GM23248 (cell line): ENCODE data around the gene CMIP. TPM values are rescaled to one million over a fixed set of nuclear protein-coding genes. Genes with fewer than 3 reads are reported as not detected.
A peak's percentile ranks its signal among the peaks of the same experiment; 100 is the strongest.

Experiments used
- DNase-seq: peaks from one replicate; pipeline ENCODE4 v3.0.0-alpha.2; 2015
- H2AFZ ChIP-seq: fragments of 200-600 bp; sonication (generic); 2 replicates; pipeline ENCODE4 v1.6.1; 2016; ENCODE audit warnings: antibody characterized with exemption
- H3F3A ChIP-seq: fragments of 200-600 bp; sonication (generic); 2 replicates; pipeline ENCODE4 v1.6.1; 2016; ENCODE audit warnings: mild to moderate bottlenecking, antibody characterized with exemption, mixed run types; ENCODE audit not compliant: insufficient read depth
- H3K27ac ChIP-seq: fragments of 200-600 bp; sonication (generic); 2 replicates; pipeline ENCODE4 v1.5.1; 2016; ENCODE audit warnings: mild to moderate bottlenecking
- H3K27me3 ChIP-seq: fragments of 200-600 bp; sonication (generic); replicated peaks from 2 replicates; pipeline ENCODE4 v1.6.1; 2016; ENCODE audit warnings: mild to moderate bottlenecking; ENCODE audit not compliant: insufficient read depth
- H3K36me3 ChIP-seq: fragments of 200-600 bp; sonication (generic); 2 replicates; pipeline ENCODE4 v1.6.1; 2016; ENCODE audit warnings: low read depth, mild to moderate bottlenecking
- H3K4me1 ChIP-seq: fragments of 200-600 bp; sonication (generic); 2 replicates; pipeline ENCODE4 v1.6.1; 2016; ENCODE audit warnings: mild to moderate bottlenecking; ENCODE audit not compliant: insufficient read depth
- H3K4me2 ChIP-seq: fragments of 200-600 bp; sonication (generic); one replicate; pipeline ENCODE4 v1.6.1; 2016; ENCODE audit warnings: mild to moderate bottlenecking; ENCODE audit not compliant: unreplicated experiment
- H3K4me3 ChIP-seq: fragments of 200-600 bp; sonication (generic); 2 replicates; pipeline ENCODE4 v1.5.1; 2016; ENCODE audit warnings: mild to moderate bottlenecking
- H3K79me2 ChIP-seq: fragments of 200-600 bp; sonication (generic); 2 replicates; pipeline ENCODE4 v1.6.1; 2016; ENCODE audit warnings: mild to moderate bottlenecking; ENCODE audit not compliant: insufficient read depth
- H3K9ac ChIP-seq: fragments of 200-600 bp; sonication (generic); 2 replicates; pipeline ENCODE4 v1.6.1; 2016; ENCODE audit warnings: mild to moderate bottlenecking
- H3K9me2 ChIP-seq: fragments of 200-600 bp; sonication (generic); 2 replicates; pipeline ENCODE4 v1.6.1; 2016; ENCODE audit warnings: mixed run types, mild to moderate bottlenecking, moderate library complexity; ENCODE audit not compliant: insufficient read depth
- H3K9me3 ChIP-seq: fragments of 200-600 bp; sonication (generic); one replicate; pipeline ENCODE4 v1.6.1; 2017; ENCODE audit warnings: low read depth
- H4K20me1 ChIP-seq: fragments of 200-600 bp; sonication (generic); 2 replicates; pipeline ENCODE4 v1.6.0; 2016; ENCODE audit not compliant: insufficient read depth
- EZH2 ChIP-seq: fragments of 200-600 bp; sonication (generic); IDR thresholded peaks from 2 replicates; pipeline ENCODE4 v1.6.1; 2018; ENCODE audit warnings: antibody characterized with exemption, mild to moderate bottlenecking; ENCODE audit not compliant: insufficient read depth, poor library complexity, severe bottlenecking
- EZH2phosphoT487 ChIP-seq: fragments of 200-600 bp; sonication (generic); IDR thresholded peaks from 2 replicates; pipeline ENCODE4 v1.6.1; 2018; ENCODE audit warnings: antibody characterized with exemption, moderate library complexity, mild to moderate bottlenecking, low read depth; ENCODE audit not compliant: insufficient read depth
- WGBS, 2 experiments: methylation state at CpG; one replicate each; pipeline ENCODE4 v1.1.6; 2015 to 2017; ENCODE audit warnings: low lambda C conversion rate in 2 of 2, low coverage in 1 of 2; ENCODE audit errors: missing lambda C conversion rate in 2 of 2; 5-methylcytosine and 5-hydroxymethylcytosine counted together
- in situ Hi-C: fragments of 300-500 bp; cut with MboI; formaldehyde crosslinking; loops from 2 replicates; pipeline ENCODE4 v1.15.0; 2020
- polyA plus RNA-seq: library from polyadenylated mRNA; unstranded; fragments of >200 nt; fragmentation: Nextera tagmentation; extraction: Ambion mirVana; gene quantifications from 2 replicates; pipeline ENCODE4 v1.2.1, GENCODE V29; 2016
- total RNA-seq: library from RNA; depleted of rRNA; stranded (reverse); fragments of >200 nt; shearing (Covaris generic); gene quantifications from 2 replicates; pipeline ENCODE4 v1.2.3, GENCODE V29; 2014

CMIP gene
- total and polyA plus RNA-seq, 2 experiments from 2014 or later = 1.5 to 9.5 TPM

GRCh38 chr16:81541314-81541713, 96.7 kb downstream of the CMIP start:
- Histone ChIP-seq H4K20me1 (peaks cover 5% of the 10 kb centered on the region; the same call in 1 of the 2 replicates), H3K36me3 (no peaks in the 10 kb centered on the region), H3K9ac (no peak overlapping the region), H3K27ac (no peak overlapping the region), H3K4me1 (peaks cover 30% of the 10 kb centered on the region), H3F3A (peaks cover 7% of the 10 kb centered on the region; the same call in 1 of the 2 replicates), H2AFZ (no peak overlapping the region), H3K79me2 (peaks cover 100% of the 10 kb centered on the region), H3K27me3 (no peaks in the 10 kb centered on the region), H3K9me2 (no peaks in the 10 kb centered on the region), H3K4me2 (no peak overlapping the region), H3K9me3 (no peaks in the 10 kb centered on the region), H3K4me3 (no peak overlapping the region)
- TF ChIP-seq EZH2 (no peak), EZH2phosphoT487 (no peak)
- DNase-seq = no peak
- 89% methylated on average over 8 of the region's 8 CpGs for WGBS, 2 experiments
- in situ Hi-C loops = no loop called here

GRCh38 chr16:81542609-81543570, 98.3 kb downstream of the CMIP start:
- H3K79me2 ChIP-seq = peaks cover 100% of the 10 kb centered on the region
- 80 to 84% methylated on average over 22 of the region's 22 CpGs for WGBS, 2 experiments

GRCh38 chr16:81543571-81543970, 99.0 kb downstream of the CMIP start:
- no peak overlapping the region for H2AFZ ChIP-seq
- in situ Hi-C loops = no loop called here
- H3F3A ChIP-seq = peaks cover 7% of the 10 kb centered on the region; the same call in 1 of the 2 replicates
- H3K9ac ChIP-seq = no peak overlapping the region
- no peaks in the 10 kb centered on the region for H3K9me3 ChIP-seq
- no peak overlapping the region for H3K4me3 ChIP-seq
- H3K27me3 ChIP-seq = no peaks in the 10 kb centered on the region
- 87 to 93% methylated on average over 3 of the region's 3 CpGs for WGBS, 2 experiments
- no peak for TF ChIP-seq EZH2
- no peak for TF ChIP-seq EZH2phosphoT487
- no peaks in the 10 kb centered on the region for H3K36me3 ChIP-seq
- DNase-seq = peak; percentile 33
- no peak overlapping the region for H3K4me2 ChIP-seq
- no peaks in the 10 kb centered on the region for H3K9me2 ChIP-seq
- H3K79me2 ChIP-seq = peaks cover 100% of the 10 kb centered on the region
- H3K4me1 ChIP-seq = peaks cover 24% of the 10 kb centered on the region
- H3K27ac ChIP-seq = no peak overlapping the region
- peaks cover 5% of the 10 kb centered on the region; the same call in 1 of the 2 replicates for H4K20me1 ChIP-seq

More at GRCh38 chr16:81542609-81543570, 98.3 kb downstream of the CMIP start:
- H3K27ac ChIP-seq = no peak overlapping the region
- H3K9ac ChIP-seq = no peak overlapping the region
- H3F3A ChIP-seq = peaks cover 7% of the 10 kb centered on the region; the same call in 1 of the 2 replicates
- no peaks in the 10 kb centered on the region for H3K9me3 ChIP-seq
- H3K36me3 ChIP-seq = no peaks in the 10 kb centered on the region
- no peak overlapping the region for H3K4me2 ChIP-seq
- no peak for DNase-seq
- in situ Hi-C loops = no loop called here
- no peaks in the 10 kb centered on the region for H3K9me2 ChIP-seq
- TF ChIP-seq EZH2 (no peak), EZH2phosphoT487 (no peak)
- no peak overlapping the region for H2AFZ ChIP-seq
- no peak overlapping the region for H3K4me3 ChIP-seq
- no peaks in the 10 kb centered on the region for H3K27me3 ChIP-seq
- peaks cover 30% of the 10 kb centered on the region for H3K4me1 ChIP-seq
- peaks cover 5% of the 10 kb centered on the region; the same call in 1 of the 2 replicates for H4K20me1 ChIP-seq

- H3K79me2 ChIP-seq = peaks cover 100% of the 10 kb centered on the region
- no peak overlapping the region for H3K4me3 ChIP-seq
- H3K9me3 ChIP-seq = no peaks in the 10 kb centered on the region
- no peaks in the 10 kb centered on the region for H3K36me3 ChIP-seq
- in situ Hi-C loops = no loop called here
- no peak overlapping the region for H3K9ac ChIP-seq
- H3K9me2 ChIP-seq = no peaks in the 10 kb centered on the region
- H2AFZ ChIP-seq = no peak overlapping the region
- no peaks in the 10 kb centered on the region for H3K27me3 ChIP-seq
- peaks cover 7% of the 10 kb centered on the region; the same call in 1 of the 2 replicates for H3F3A ChIP-seq
- 95 to 97% methylated on average over 7 of the region's 7 CpGs for whole genome bisulfite sequencing, 2 experiments
- no peak overlapping the region for H3K4me2 ChIP-seq
- peaks cover 5% of the 10 kb centered on the region; the same call in 1 of the 2 replicates for H4K20me1 ChIP-seq
- no peak for TF ChIP-seq EZH2
- TF ChIP-seq EZH2phosphoT487 = no peak
- no peak for DNase-seq
- H3K4me1 ChIP-seq = peaks cover 18% of the 10 kb centered on the region
- H3K27ac ChIP-seq = no peak overlapping the region
Measured at GRCh38 chr16:81544261-81544660, 99.7 kb downstream of the CMIP start.
